Trophoblast cell (in vitro differentiated cells and primary cell): ENCODE results near the gene TAF4B.

Experiments
- DNase-seq, 2 donors: peaks; one replicate each; pipeline ENCODE4 v3.0.0-alpha.2; 2016
- H2AFZ ChIP-seq: 2 replicates; pipeline ENCODE4 v1.6.1; 2013; ENCODE audit warnings: low read length, moderate library complexity, mild to moderate bottlenecking; ENCODE audit not compliant: insufficient read depth, poor library complexity
- H2AK5ac ChIP-seq: 2 replicates; pipeline ENCODE4 v1.6.1; 2013; ENCODE audit warnings: mild to moderate bottlenecking, low read length
- H2BK120ac ChIP-seq: 2 replicates; pipeline ENCODE4 v1.6.1; 2013; ENCODE audit warnings: low read length, mild to moderate bottlenecking, moderate library complexity; ENCODE audit not compliant: insufficient read depth, poor library complexity
- H2BK12ac ChIP-seq: 2 replicates; pipeline ENCODE4 v1.6.1; 2013; ENCODE audit warnings: mild to moderate bottlenecking, low read length, moderate library complexity
- H2BK5ac ChIP-seq: 2 replicates; pipeline ENCODE4 v1.6.1; 2013; ENCODE audit warnings: low read length, low read depth, moderate library complexity, mild to moderate bottlenecking; ENCODE audit not compliant: poor library complexity
- H3K14ac ChIP-seq: 2 replicates; pipeline ENCODE4 v1.6.1; 2013; ENCODE audit warnings: mild to moderate bottlenecking, low read length
- H3K18ac ChIP-seq: 2 replicates; pipeline ENCODE4 v1.6.1; 2013; ENCODE audit warnings: mild to moderate bottlenecking, low read length
- H3K23ac ChIP-seq: 2 replicates; pipeline ENCODE4 v1.6.1; 2013; ENCODE audit warnings: low read length
- H3K27ac ChIP-seq: 2 replicates; pipeline ENCODE4 v1.5.1; 2013; ENCODE audit warnings: low read depth, mild to moderate bottlenecking, inconsistent platforms, low read length, moderate library complexity
- H3K27me3 ChIP-seq: 2 replicates; pipeline ENCODE4 v1.6.1; 2013; ENCODE audit warnings: inconsistent platforms, mild to moderate bottlenecking, low read length, moderate library complexity; ENCODE audit not compliant: insufficient read depth
- H3K36me3 ChIP-seq, 2 experiments: 1 replicate in 1 of 2; 2 replicates in 1 of 2; pipeline ENCODE4 v1.6.1; 2013; ENCODE audit warnings: low read length in 2 of 2, mild to moderate bottlenecking in 2 of 2, moderate library complexity in 1 of 2; ENCODE audit not compliant: insufficient read depth in 2 of 2, control insufficient read depth in 1 of 2
- H3K4ac ChIP-seq: 2 replicates; pipeline ENCODE4 v1.6.1; 2013; ENCODE audit warnings: low read depth, mild to moderate bottlenecking, low read length, moderate library complexity
- H3K4me1 ChIP-seq, 2 experiments: 1 replicate in 1 of 2; 2 replicates in 1 of 2; pipeline ENCODE4 v1.6.1; 2013; ENCODE audit warnings: low read length in 2 of 2, mild to moderate bottlenecking in 2 of 2, moderate library complexity in 1 of 2; ENCODE audit not compliant: insufficient read depth in 2 of 2, control insufficient read depth in 1 of 2
- H3K4me2 ChIP-seq: 2 replicates; pipeline ENCODE4 v1.6.1; 2013; ENCODE audit warnings: inconsistent platforms, mild to moderate bottlenecking, low read length, moderate library complexity
- H3K4me3 ChIP-seq: 2 replicates; pipeline ENCODE4 v1.5.1; 2013; ENCODE audit warnings: mild to moderate bottlenecking, low read depth, low read length, inconsistent platforms
- H3K79me1 ChIP-seq: one replicate; pipeline ENCODE4 v1.6.1; 2013; ENCODE audit warnings: low read length
- H3K79me2 ChIP-seq: 2 replicates; pipeline ENCODE4 v1.6.1; 2013; ENCODE audit warnings: low read length, mild to moderate bottlenecking; ENCODE audit not compliant: control insufficient read depth, insufficient read depth, poor library complexity
- H3K9ac ChIP-seq: 2 replicates; pipeline ENCODE4 v1.6.1; 2013; ENCODE audit warnings: mild to moderate bottlenecking, low read length
- H3K9me3 ChIP-seq: 2 replicates; pipeline ENCODE4 v1.6.1; 2013; ENCODE audit warnings: low read depth, mild to moderate bottlenecking, control low read depth, inconsistent platforms, low read length; ENCODE audit not compliant: insufficient read depth
- H4K12ac ChIP-seq: 2 replicates; pipeline ENCODE4 v1.6.1; 2013; ENCODE audit warnings: low read depth, mild to moderate bottlenecking, low read length, moderate library complexity
- H4K8ac ChIP-seq: 2 replicates; pipeline ENCODE4 v1.6.1; 2013; ENCODE audit warnings: low read depth, mild to moderate bottlenecking, low read length, moderate library complexity
- H4K91ac ChIP-seq: one replicate; pipeline ENCODE4 v1.6.1; 2013; ENCODE audit warnings: low read depth, mild to moderate bottlenecking, low read length, moderate library complexity
- WGBS: extraction: QIAGEN DNeasy Blood & Tissue Kit; methylation state at CpG from one replicate; pipeline ENCODE4 v1.1.7; 2013; ENCODE audit warnings: missing lambda C conversion rate; ENCODE audit not compliant: insufficient read length, insufficient coverage; ENCODE audit errors: extremely low coverage; 5-methylcytosine and 5-hydroxymethylcytosine counted together

TAF4B gene

GRCh38 chr18:26432651-26433424, 206.6 kb downstream of the TAF4B start:
- no peak overlapping the region for H4K8ac ChIP-seq
- no CpG with 5 or more reads among the region's 5 CpGs for WGBS

GRCh38 chr18:26434887-26435286, 208.6 kb downstream of the TAF4B start:
- no peak overlapping the region for H2BK12ac ChIP-seq
- no peaks in the 10 kb centered on the region for H3K79me2 ChIP-seq
- no peak overlapping the region for H3K4ac ChIP-seq
- H4K91ac ChIP-seq = no peak overlapping the region
- no peak overlapping the region for H2AK5ac ChIP-seq
- H3K14ac ChIP-seq = no peak overlapping the region
- H3K9me3 ChIP-seq = no peaks in the 10 kb centered on the region
- DNase-seq = no peak
- no peak overlapping the region for H2BK5ac ChIP-seq
- no peak overlapping the region for H3K23ac ChIP-seq
- H3K27ac ChIP-seq = no peak overlapping the region
- no peak overlapping the region for H3K18ac ChIP-seq
- no peaks in the 10 kb centered on the region for H3K79me1 ChIP-seq
- H3K4me1 ChIP-seq = peaks cover 8 to 12% of the 10 kb centered on the region in 2 experiments
- H3K4me3 ChIP-seq = no peak overlapping the region
- no peaks in the 10 kb centered on the region for H3K36me3 ChIP-seq
- no peak overlapping the region for H3K9ac ChIP-seq
- H2AFZ ChIP-seq = no peak overlapping the region
- no peak overlapping the region for H4K12ac ChIP-seq
- no peaks in the 10 kb centered on the region for H3K27me3 ChIP-seq
- no peak overlapping the region for H4K8ac ChIP-seq
- WGBS = no CpG with 5 or more reads among the region's 2 CpGs
- no peak overlapping the region for H3K4me2 ChIP-seq
- H2BK120ac ChIP-seq = no peak overlapping the region

More at GRCh38 chr18:26432651-26433424, 206.6 kb downstream of the TAF4B start:
- Histone ChIP-seq H4K91ac (no peak overlapping the region), H3K18ac (no peak overlapping the region), H2AFZ (no peak overlapping the region), H3K27ac (no peak overlapping the region), H4K12ac (no peak overlapping the region), H3K36me3 (no peaks in the 10 kb centered on the region), H2BK5ac (no peak overlapping the region), H3K79me2 (no peaks in the 10 kb centered on the region), H3K9ac (no peak overlapping the region), H3K4me1 (peaks cover 8 to 12% of the 10 kb centered on the region in 2 experiments), H3K14ac (no peak overlapping the region), H3K23ac (no peak overlapping the region), H3K4me2 (no peak overlapping the region), H3K9me3 (no peaks in the 10 kb centered on the region), H3K4me3 (no peak overlapping the region), H3K4ac (no peak overlapping the region), H2AK5ac (no peak overlapping the region), H3K79me1 (no peaks in the 10 kb centered on the region), H3K27me3 (no peaks in the 10 kb centered on the region), H2BK12ac (no peak overlapping the region), H2BK120ac (no peak overlapping the region)
- DNase-seq = no peak

- Histone ChIP-seq H3K4me3 (no peak overlapping the region), H3K18ac (no peak overlapping the region), H3K4ac (no peak overlapping the region), H4K91ac (no peak overlapping the region), H2BK12ac (no peak overlapping the region), H3K79me2 (no peaks in the 10 kb centered on the region), H3K9me3 (no peaks in the 10 kb centered on the region), H3K4me2 (no peak overlapping the region), H2AFZ (no peak overlapping the region), H2AK5ac (no peak overlapping the region), H3K14ac (no peak overlapping the region), H3K4me1 (peaks cover 8 to 12% of the 10 kb centered on the region in 2 experiments), H2BK5ac (no peak overlapping the region), H3K9ac (no peak overlapping the region), H4K8ac (no peak overlapping the region), H4K12ac (no peak overlapping the region), H3K27me3 (no peaks in the 10 kb centered on the region), H3K36me3 (no peaks in the 10 kb centered on the region), H3K27ac (no peak overlapping the region), H3K79me1 (no peaks in the 10 kb centered on the region), H2BK120ac (no peak overlapping the region), H3K23ac (no peak overlapping the region)
- no CpG with 5 or more reads among the region's 8 CpGs for WGBS
- no peak for DNase-seq
Observed at GRCh38 chr18:26435415-26436095, 209.3 kb downstream of the TAF4B start.

- Histone ChIP-seq H2AK5ac (no peak overlapping the region), H2AFZ (no peak overlapping the region), H3K18ac (no peak overlapping the region), H3K27me3 (no peaks in the 10 kb centered on the region), H3K4me3 (no peak overlapping the region), H3K9ac (no peak overlapping the region), H3K27ac (no peak overlapping the region), H3K79me1 (no peaks in the 10 kb centered on the region), H3K79me2 (no peaks in the 10 kb centered on the region), H3K4me2 (no peak overlapping the region), H3K9me3 (no peaks in the 10 kb centered on the region), H2BK12ac (peak overlapping the region; percentile 19), H2BK5ac (no peak overlapping the region), H3K4me1 (peaks cover 8 to 12% of the 10 kb centered on the region in 2 experiments), H4K8ac (no peak overlapping the region), H4K91ac (no peak overlapping the region), H3K14ac (no peak overlapping the region), H3K23ac (no peak overlapping the region), H3K36me3 (no peaks in the 10 kb centered on the region), H4K12ac (no peak overlapping the region), H3K4ac (no peak overlapping the region), H2BK120ac (no peak overlapping the region)
- peak; percentile 39 to 73 for DNase-seq
- WGBS = no CpG with 5 or more reads among the region's 11 CpGs
Observed at GRCh38 chr18:26436176-26437051, 210.2 kb downstream of the TAF4B start.
